Embryonic facial prominence (tissue), 1 donor: ENCODE data around the gene SELENOO.

ENCODE experiments used
- DNase-seq: peaks from one replicate; pipeline ENCODE4 v3.0.0-alpha.2; 2016; ENCODE audit errors: extremely low spot score

The SELENOO gene

GRCh38 chr22:50238755-50239154, 37.9 kb downstream of the SELENOO start:
- no peak for DNase-seq

GRCh38 chr22:50242406-50242949, 41.7 kb downstream of the SELENOO start:
- no peak for DNase-seq

GRCh38 chr22:50243685-50244419, 43.0 kb downstream of the SELENOO start:
- no peak for DNase-seq

GRCh38 chr22:50244420-50245213, 43.8 kb downstream of the SELENOO start, which contains the start of gene TUBGCP6:
Gene TUBGCP6 (minus strand): TSS chr22:50245023. CDS start chr22:50244459, 564 bp downstream.
- peak; percentile 82 for DNase-seq

- DNase-seq: no peak
Measured at GRCh38 chr22:50245214-50246072, 44.6 kb downstream of the SELENOO start.

GRCh38 chr22:50246242-50247175, 45.7 kb downstream of the SELENOO start:
- DNase-seq: no peak

GRCh38 chr22:50247748-50248147, 46.9 kb downstream of the SELENOO start:
- no peak for DNase-seq

- no peak for DNase-seq
Measured at GRCh38 chr22:50248196-50249081, 47.6 kb downstream of the SELENOO start.

- no peak for DNase-seq
Measured at GRCh38 chr22:50249341-50250248, 48.8 kb downstream of the SELENOO start.

- DNase-seq: no peak
Measured at GRCh38 chr22:50250249-50250554, 49.4 kb downstream of the SELENOO start.

- no peak for DNase-seq
Measured at GRCh38 chr22:50250555-50251476, 50.0 kb downstream of the SELENOO start, which contains the start of gene HDAC10. Gene HDAC10 (minus strand): TSS chr22:50251265. CDS start chr22:50251032, 233 bp downstream.

GRCh38 chr22:50251477-50252081, 50.8 kb downstream of the SELENOO start:
- DNase-seq: no peak

- no peak for DNase-seq
Measured at GRCh38 chr22:50252082-50253045, 51.6 kb downstream of the SELENOO start.

- no peak for DNase-seq
Measured at GRCh38 chr22:50253046-50253915, 52.5 kb downstream of the SELENOO start.

- DNase-seq: no peak
Measured at GRCh38 chr22:50253941-50254340, 53.1 kb downstream of the SELENOO start.
